Astrocyte (in vitro differentiated cells and primary cell): ENCODE measurements around the gene TGFB2.

Experiments
- CTCF ChIP-seq: IDR thresholded peaks from 2 replicates; pipeline ENCODE4 v1.5.1; 2011; ENCODE audit warnings: low read depth, mild to moderate bottlenecking, inconsistent platforms, low read length, moderate library complexity; ENCODE audit not compliant: insufficient read depth
- EZH2 ChIP-seq: IDR thresholded peaks from 2 replicates; pipeline ENCODE4 v1.6.1; 2012; ENCODE audit warnings: mild to moderate bottlenecking, low read length, inconsistent platforms; ENCODE audit not compliant: insufficient read depth

GRCh38 chr1:218480588-218481099 lies 135.5 kb downstream of the TGFB2 start:
- no peak for TF ChIP-seq CTCF
- TF ChIP-seq EZH2 = no peak
